PC-3 (cell line): Measurements from ENCODE around the gene DYNC1I1. TPM values are rescaled to one million over a fixed set of nuclear protein-coding genes. Genes with fewer than 3 reads are reported as not detected.

Experiments used
- ATAC-seq: fragments of 200-7000 bp; cut with Tn5 transposase; 2 replicates; pipeline ENCODE4 v1.9.1; 2020; ENCODE audit warnings: mild to moderate bottlenecking, moderate library complexity
- BruUV-seq: library from RNA; stranded (reverse); fragments of 400-500 nt; replicated peaks from 2 replicates; lab custom pipeline; 2021; lab: Mats Ljungman, UMichigan
- CTCF ChIA-PET: fragments of 300-600 bp; sonication (Branson Sonifier 250); formaldehyde crosslinking; loops from one replicate; lab custom pipeline; 2022; ENCODE audit warnings: antibody characterized with exemption; lab: Charles Lee
- POLR2A ChIA-PET: fragments of 300-600 bp; sonication (Branson Sonifier 250); formaldehyde crosslinking; loops from one replicate; lab custom pipeline; 2022; ENCODE audit warnings: antibody characterized with exemption; ENCODE audit not compliant: unreplicated experiment; lab: Charles Lee
- DNase-seq: peaks from one replicate; pipeline ENCODE4 v3.0.0-alpha.2; 2015
- H2AFZ ChIP-seq: fragments of 300-600 bp; sonication (generic); 2 replicates; pipeline ENCODE4 v1.6.0; 2016; ENCODE audit warnings: antibody characterized with exemption, low read length
- H3F3A ChIP-seq: fragments of 300-600 bp; sonication (generic); one replicate; pipeline ENCODE4 v1.6.0; 2017; ENCODE audit warnings: antibody characterized with exemption, low read length, control low read depth, mild to moderate bottlenecking; ENCODE audit not compliant: unreplicated experiment
- H3K27ac ChIP-seq: fragments of 300-600 bp; sonication (generic); 2 replicates; pipeline ENCODE4 v1.5.1; 2016; ENCODE audit warnings: mild to moderate bottlenecking, low read length
- H3K27me3 ChIP-seq: fragments of 300-600 bp; sonication (generic); 2 replicates; pipeline ENCODE4 v1.6.1; 2016; ENCODE audit warnings: low read length, mixed read lengths
- H3K36me3 ChIP-seq: fragments of 300-600 bp; sonication (generic); 2 replicates; pipeline ENCODE4 v1.6.1; 2016; ENCODE audit warnings: low read depth, mixed run types, low read length, mixed read lengths
- H3K4me1 ChIP-seq: fragments of 300-600 bp; sonication (generic); 2 replicates; pipeline ENCODE4 v1.5.1; 2016; ENCODE audit warnings: low read length; ENCODE audit not compliant: insufficient read depth
- H3K4me2 ChIP-seq: fragments of 300-600 bp; sonication (generic); 2 replicates; pipeline ENCODE4 v1.6.0; 2016; ENCODE audit warnings: low read length
- H3K4me3 ChIP-seq: fragments of 300-600 bp; sonication (generic); 2 replicates; pipeline ENCODE4 v1.5.1; 2016; ENCODE audit warnings: mild to moderate bottlenecking, low read length, mixed read lengths
- H3K79me2 ChIP-seq: fragments of 300-600 bp; sonication (generic); 2 replicates; pipeline ENCODE4 v1.6.1; 2017; ENCODE audit warnings: low read length, mixed read lengths
- H3K9ac ChIP-seq: fragments of 300-600 bp; sonication (generic); 2 replicates; pipeline ENCODE4 v1.6.0; 2016; ENCODE audit warnings: mild to moderate bottlenecking, low read length
- H3K9me2 ChIP-seq: fragments of 300-600 bp; sonication (generic); replicated peaks from 2 replicates; pipeline ENCODE4 v1.6.1; 2016; ENCODE audit warnings: mixed run types, low read length, mixed read lengths
- H3K9me3 ChIP-seq: fragments of 300-600 bp; sonication (generic); 2 replicates; pipeline ENCODE4 v1.6.1; 2016; ENCODE audit warnings: low read length, mixed read lengths
- H4K20me1 ChIP-seq: fragments of 300-600 bp; sonication (generic); 2 replicates; pipeline ENCODE4 v1.6.1; 2016; ENCODE audit warnings: low read length, mixed read lengths
- EZH2 ChIP-seq: fragments of 300-600 bp; sonication (generic); IDR thresholded peaks from one replicate; pipeline ENCODE4 v1.6.1; 2017; ENCODE audit warnings: antibody characterized with exemption, mild to moderate bottlenecking, low read length; ENCODE audit not compliant: unreplicated experiment
- EZH2phosphoT487 ChIP-seq: fragments of 300-600 bp; sonication (generic); IDR thresholded peaks from 2 replicates; pipeline ENCODE4 v1.6.1; 2018; ENCODE audit warnings: mild to moderate bottlenecking, antibody characterized with exemption, low read length, borderline replicate concordance
- intact Hi-C: fragments of 100-400 bp; cut with micrococcal nuclease; formaldehyde crosslinking; loops from 2 replicates; pipeline ENCODE4 v1.9.0; 2023
- total RNA-seq: library from RNA; depleted of rRNA; stranded (reverse); fragments of >200 nt; gene quantifications from 2 replicates; pipeline ENCODE4 v1.2.3, GENCODE V29; 2014
- TF ChIP-seq, protein P1 (sequence below): fragments of 300-600 bp; sonication (generic); conservative IDR thresholded peaks from 2 replicates; pipeline ENCODE4 v1.5.1; 2017; ENCODE audit warnings: antibody characterized with exemption, low read depth, mild to moderate bottlenecking, low read length

DYNC1I1 gene
- total RNA-seq, 1 experiment from 2014 or later: 2.4 TPM

GRCh38 chr7:95974108-95974507 lies 201.8 kb downstream of the DYNC1I1 start:
- Histone ChIP-seq H3K27me3 (no peaks in the 10 kb centered on the region), H4K20me1 (no peaks in the 10 kb centered on the region), H2AFZ (no peak overlapping the region), H3K27ac (no peak overlapping the region), H3K36me3 (no peaks in the 10 kb centered on the region), H3K9ac (no peak overlapping the region), H3K79me2 (no peaks in the 10 kb centered on the region), H3F3A (no peaks in the 10 kb centered on the region), H3K4me3 (no peak overlapping the region), H3K9me2 (no peaks in the 10 kb centered on the region), H3K9me3 (no peaks in the 10 kb centered on the region), H3K4me1 (0 out of 2 replicates have a peak, but pooled peaks cover 11% of the 10 kb centered on the region), H3K4me2 (no peak overlapping the region)
- ATAC-seq (no peak), DNase-seq (no peak)
- CTCF ChIA-PET: no interaction called here
- BruUV-seq: no TSS peak
- POLR2A ChIA-PET: no interaction called here
- intact Hi-C loops: no loop called here
- no peak for TF ChIP-seq EZH2phosphoT487
- TF ChIP-seq, protein P1, sequence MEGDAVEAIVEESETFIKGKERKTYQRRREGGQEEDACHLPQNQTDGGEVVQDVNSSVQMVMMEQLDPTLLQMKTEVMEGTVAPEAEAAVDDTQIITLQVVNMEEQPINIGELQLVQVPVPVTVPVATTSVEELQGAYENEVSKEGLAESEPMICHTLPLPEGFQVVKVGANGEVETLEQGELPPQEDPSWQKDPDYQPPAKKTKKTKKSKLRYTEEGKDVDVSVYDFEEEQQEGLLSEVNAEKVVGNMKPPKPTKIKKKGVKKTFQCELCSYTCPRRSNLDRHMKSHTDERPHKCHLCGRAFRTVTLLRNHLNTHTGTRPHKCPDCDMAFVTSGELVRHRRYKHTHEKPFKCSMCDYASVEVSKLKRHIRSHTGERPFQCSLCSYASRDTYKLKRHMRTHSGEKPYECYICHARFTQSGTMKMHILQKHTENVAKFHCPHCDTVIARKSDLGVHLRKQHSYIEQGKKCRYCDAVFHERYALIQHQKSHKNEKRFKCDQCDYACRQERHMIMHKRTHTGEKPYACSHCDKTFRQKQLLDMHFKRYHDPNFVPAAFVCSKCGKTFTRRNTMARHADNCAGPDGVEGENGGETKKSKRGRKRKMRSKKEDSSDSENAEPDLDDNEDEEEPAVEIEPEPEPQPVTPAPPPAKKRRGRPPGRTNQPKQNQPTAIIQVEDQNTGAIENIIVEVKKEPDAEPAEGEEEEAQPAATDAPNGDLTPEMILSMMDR: no peak
- no peak for TF ChIP-seq EZH2

- Histone ChIP-seq H3K9ac (no peak overlapping the region), H2AFZ (no peak overlapping the region), H3K27me3 (no peaks in the 10 kb centered on the region), H3F3A (no peaks in the 10 kb centered on the region), H4K20me1 (no peaks in the 10 kb centered on the region), H3K4me3 (no peak overlapping the region), H3K79me2 (no peaks in the 10 kb centered on the region), H3K36me3 (no peaks in the 10 kb centered on the region), H3K9me3 (no peaks in the 10 kb centered on the region), H3K4me2 (no peak overlapping the region), H3K27ac (no peak overlapping the region), H3K9me2 (no peaks in the 10 kb centered on the region), H3K4me1 (0 out of 2 replicates have a peak, but pooled peaks cover 11% of the 10 kb centered on the region)
- peak; percentile 77 for ATAC-seq
- DNase-seq: peak; percentile 21
- no TSS peak for BruUV-seq
- TF ChIP-seq EZH2phosphoT487 (no peak), EZH2 (no peak)
- TF ChIP-seq, protein P1: no peak
- CTCF ChIA-PET: no interaction called here
- intact Hi-C loops: no loop called here
- POLR2A ChIA-PET: no interaction called here
Measured at GRCh38 chr7:95976369-95977060, 204.2 kb downstream of the DYNC1I1 start.

- Histone ChIP-seq H2AFZ (no peak overlapping the region), H3K36me3 (no peaks in the 10 kb centered on the region), H3K79me2 (no peaks in the 10 kb centered on the region), H3K4me1 (0 out of 2 replicates have a peak, but pooled peaks cover 11% of the 10 kb centered on the region), H3K27me3 (no peaks in the 10 kb centered on the region), H3K9me3 (no peaks in the 10 kb centered on the region), H3K27ac (no peak overlapping the region), H3K9ac (no peak overlapping the region), H3K4me3 (no peak overlapping the region), H3K4me2 (no peak overlapping the region), H3F3A (no peaks in the 10 kb centered on the region), H4K20me1 (no peaks in the 10 kb centered on the region), H3K9me2 (no peaks in the 10 kb centered on the region)
- ChIA-PET CTCF (no interaction called here), POLR2A (no interaction called here)
- intact Hi-C loops: no loop called here
- TF ChIP-seq, protein P1: no peak
- no peak for TF ChIP-seq EZH2phosphoT487
- TF ChIP-seq EZH2: no peak
- DNase-seq (no peak), ATAC-seq (no peak)
- BruUV-seq: no TSS peak
Measured at GRCh38 chr7:95977994-95978393, 205.6 kb downstream of the DYNC1I1 start.
